Loucy (cell line): ENCODE results near the gene RPE.

Source experiments
- H2AFZ ChIP-seq: fragments of 200-600 bp; sonication (generic); 2 replicates; pipeline ENCODE4 v1.6.0; 2016; ENCODE audit warnings: antibody characterized with exemption, mild to moderate bottlenecking, low read length, moderate library complexity
- H3F3A ChIP-seq: fragments of 200-600 bp; 2 replicates; pipeline ENCODE4 v1.6.0; 2016; ENCODE audit warnings: antibody characterized with exemption, low read depth, mild to moderate bottlenecking
- H3K27me3 ChIP-seq: fragments of 200-600 bp; sonication (generic); 2 replicates; pipeline ENCODE4 v1.6.1; 2014; ENCODE audit warnings: low read length, mild to moderate bottlenecking; ENCODE audit not compliant: insufficient read depth, poor library complexity, severe bottlenecking
- H3K36me3 ChIP-seq: fragments of 200-600 bp; sonication (generic); 2 replicates; pipeline ENCODE4 v1.6.1; 2016; ENCODE audit warnings: low read length; ENCODE audit not compliant: insufficient read depth
- H3K4me1 ChIP-seq: fragments of 200-600 bp; sonication (generic); 2 replicates; pipeline ENCODE4 v1.5.1; 2014; ENCODE audit warnings: low read length, mild to moderate bottlenecking; ENCODE audit not compliant: insufficient read depth, poor library complexity, severe bottlenecking
- H3K4me2 ChIP-seq: fragments of 200-600 bp; sonication (generic); 2 replicates; pipeline ENCODE4 v1.6.0; 2014; ENCODE audit warnings: antibody characterized with exemption, low read length, low read depth, mild to moderate bottlenecking; ENCODE audit not compliant: poor library complexity, severe bottlenecking
- H3K4me3 ChIP-seq: fragments of 200-600 bp; sonication (generic); 2 replicates; pipeline ENCODE4 v1.5.1; 2014; ENCODE audit warnings: low read length, mild to moderate bottlenecking, mixed read lengths; ENCODE audit not compliant: poor library complexity, severe bottlenecking
- H3K79me2 ChIP-seq: fragments of 200-600 bp; sonication (generic); 2 replicates; pipeline ENCODE4 v1.6.1; 2014; ENCODE audit warnings: low read length; ENCODE audit not compliant: insufficient read depth
- H3K9ac ChIP-seq: fragments of 200-600 bp; sonication (generic); 2 replicates; pipeline ENCODE4 v1.6.0; 2014; ENCODE audit warnings: mild to moderate bottlenecking, low read depth, low read length, moderate library complexity; ENCODE audit not compliant: poor library complexity, severe bottlenecking
- H3K9me2 ChIP-seq: fragments of 200-600 bp; sonication (generic); replicated peaks from 2 replicates; pipeline ENCODE4 v1.6.1; 2016; ENCODE audit warnings: low read depth, low read length, mixed read lengths
- H3K9me3 ChIP-seq: fragments of 200-600 bp; sonication (generic); 2 replicates; pipeline ENCODE4 v1.6.1; 2014; ENCODE audit warnings: mild to moderate bottlenecking, antibody characterized with exemption, low read length, low read depth; ENCODE audit not compliant: insufficient read depth
- H4K20me1 ChIP-seq: fragments of 200-600 bp; sonication (generic); 2 replicates; pipeline ENCODE4 v1.6.0; 2014; ENCODE audit warnings: antibody characterized with exemption, low read length, mild to moderate bottlenecking; ENCODE audit not compliant: insufficient read depth, poor library complexity, severe bottlenecking
- EZH2phosphoT487 ChIP-seq: fragments of 200-600 bp; IDR thresholded peaks from 2 replicates; pipeline ENCODE4 v1.6.1; 2018; ENCODE audit warnings: antibody characterized with exemption, mild to moderate bottlenecking, moderate library complexity, borderline replicate concordance
- TF ChIP-seq, protein P1 (sequence below): fragments of 200-600 bp; sonication (generic); conservative IDR thresholded peaks from 2 replicates; pipeline ENCODE4 v1.5.1; 2014; ENCODE audit warnings: mild to moderate bottlenecking, antibody characterized with exemption, low read length

Gene RPE

GRCh38 chr2:210034087-210034683 lies 31.7 kb downstream of the RPE start:
- Histone ChIP-seq H3K4me2 (no peak overlapping the region), H3K4me3 (no peak overlapping the region)

GRCh38 chr2:210035679-210036078 lies 33.2 kb downstream of the RPE start:
- no peak for TF ChIP-seq EZH2phosphoT487
- TF ChIP-seq, protein P1, sequence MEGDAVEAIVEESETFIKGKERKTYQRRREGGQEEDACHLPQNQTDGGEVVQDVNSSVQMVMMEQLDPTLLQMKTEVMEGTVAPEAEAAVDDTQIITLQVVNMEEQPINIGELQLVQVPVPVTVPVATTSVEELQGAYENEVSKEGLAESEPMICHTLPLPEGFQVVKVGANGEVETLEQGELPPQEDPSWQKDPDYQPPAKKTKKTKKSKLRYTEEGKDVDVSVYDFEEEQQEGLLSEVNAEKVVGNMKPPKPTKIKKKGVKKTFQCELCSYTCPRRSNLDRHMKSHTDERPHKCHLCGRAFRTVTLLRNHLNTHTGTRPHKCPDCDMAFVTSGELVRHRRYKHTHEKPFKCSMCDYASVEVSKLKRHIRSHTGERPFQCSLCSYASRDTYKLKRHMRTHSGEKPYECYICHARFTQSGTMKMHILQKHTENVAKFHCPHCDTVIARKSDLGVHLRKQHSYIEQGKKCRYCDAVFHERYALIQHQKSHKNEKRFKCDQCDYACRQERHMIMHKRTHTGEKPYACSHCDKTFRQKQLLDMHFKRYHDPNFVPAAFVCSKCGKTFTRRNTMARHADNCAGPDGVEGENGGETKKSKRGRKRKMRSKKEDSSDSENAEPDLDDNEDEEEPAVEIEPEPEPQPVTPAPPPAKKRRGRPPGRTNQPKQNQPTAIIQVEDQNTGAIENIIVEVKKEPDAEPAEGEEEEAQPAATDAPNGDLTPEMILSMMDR, result no peak
- no peak overlapping the region for H2AFZ ChIP-seq
- H4K20me1 ChIP-seq, result no peaks in the 10 kb centered on the region
- H3K36me3 ChIP-seq, result no peaks in the 10 kb centered on the region
- H3K9me3 ChIP-seq, result no peaks in the 10 kb centered on the region
- no peaks in the 10 kb centered on the region for H3F3A ChIP-seq
- no peaks in the 10 kb centered on the region for H3K79me2 ChIP-seq
- H3K4me2 ChIP-seq, result no peak overlapping the region
- no peaks in the 10 kb centered on the region for H3K27me3 ChIP-seq
- H3K4me3 ChIP-seq, result no peak overlapping the region
- H3K9ac ChIP-seq, result no peak overlapping the region
- H3K9me2 ChIP-seq, result no peaks in the 10 kb centered on the region
- no peaks in the 10 kb centered on the region for H3K4me1 ChIP-seq

More at GRCh38 chr2:210034087-210034683, 31.7 kb downstream of the RPE start:
- no peaks in the 10 kb centered on the region for H3K4me1 ChIP-seq
- no peaks in the 10 kb centered on the region for H3K9me3 ChIP-seq
- H3F3A ChIP-seq, result no peaks in the 10 kb centered on the region
- H3K36me3 ChIP-seq, result no peaks in the 10 kb centered on the region
- H2AFZ ChIP-seq, result no peak overlapping the region
- H4K20me1 ChIP-seq, result no peaks in the 10 kb centered on the region
- H3K79me2 ChIP-seq, result no peaks in the 10 kb centered on the region
- no peaks in the 10 kb centered on the region for H3K27me3 ChIP-seq
- H3K9me2 ChIP-seq, result no peaks in the 10 kb centered on the region
- no peak for TF ChIP-seq EZH2phosphoT487
- TF ChIP-seq, protein P1, result no peak
- H3K9ac ChIP-seq, result no peak overlapping the region

- Histone ChIP-seq H3K9me3 (no peaks in the 10 kb centered on the region), H3K9ac (no peak overlapping the region), H4K20me1 (no peaks in the 10 kb centered on the region), H3K27me3 (no peaks in the 10 kb centered on the region), H3K4me1 (no peaks in the 10 kb centered on the region), H3K4me2 (no peak overlapping the region), H3K4me3 (no peak overlapping the region), H3K36me3 (no peaks in the 10 kb centered on the region), H3K9me2 (no peaks in the 10 kb centered on the region), H3K79me2 (no peaks in the 10 kb centered on the region), H2AFZ (no peak overlapping the region), H3F3A (no peaks in the 10 kb centered on the region)
- TF ChIP-seq EZH2phosphoT487, result no peak
- TF ChIP-seq, protein P1, result no peak
Observed at GRCh38 chr2:210038078-210038477, 35.6 kb downstream of the RPE start.
